Osteoblast (primary cell): ENCODE measurements around the gene RPS5. TPM values are rescaled to one million over a fixed set of nuclear protein-coding genes. Genes with fewer than 3 reads are reported as not detected.

ENCODE experiments used
- DNase-seq: peaks from one replicate; pipeline ENCODE4 v3.0.0; 2011; ENCODE audit warnings: low spot score, mixed read lengths; ENCODE audit not compliant: insufficient read length; ENCODE audit errors: missing footprints
- H2AFZ ChIP-seq: 2 replicates; pipeline ENCODE4 v1.6.0; 2011; ENCODE audit warnings: mild to moderate bottlenecking, low read length
- H3K27ac ChIP-seq: 2 replicates; pipeline ENCODE4 v1.5.1; 2011; ENCODE audit warnings: mild to moderate bottlenecking, low read depth, low read length, moderate library complexity
- H3K27me3 ChIP-seq: 2 replicates; pipeline ENCODE4 v1.6.0; 2012; ENCODE audit warnings: mild to moderate bottlenecking, control low read depth, inconsistent platforms, low read length, moderate library complexity; ENCODE audit not compliant: insufficient read depth
- H3K36me3 ChIP-seq: 2 replicates; pipeline ENCODE4 v1.5.1; 2011; ENCODE audit warnings: mild to moderate bottlenecking, low read length, control low read depth, moderate library complexity; ENCODE audit not compliant: insufficient read depth
- H3K4me1 ChIP-seq: 2 replicates; pipeline ENCODE4 v1.5.1; 2011; ENCODE audit warnings: mild to moderate bottlenecking, low read length, control low read depth, moderate library complexity; ENCODE audit not compliant: insufficient read depth
- H3K4me2 ChIP-seq: 2 replicates; pipeline ENCODE4 v1.6.0; 2011; ENCODE audit warnings: mild to moderate bottlenecking, low read length; ENCODE audit not compliant: insufficient read depth
- H3K4me3 ChIP-seq: fragments of 200-600 bp; sonication (generic); 3 replicates; pipeline ENCODE4 v1.5.1; 2012; ENCODE audit warnings: mild to moderate bottlenecking, low read length, inconsistent platforms; ENCODE audit not compliant: insufficient read depth
- H3K79me2 ChIP-seq: 2 replicates; pipeline ENCODE4 v1.6.0; 2012; ENCODE audit warnings: mild to moderate bottlenecking, low read length, control low read depth, inconsistent platforms; ENCODE audit not compliant: insufficient read depth
- H3K9me3 ChIP-seq: 2 replicates; pipeline ENCODE4 v1.5.1; 2011; ENCODE audit warnings: low read depth, low read length, control low read depth
- H4K20me1 ChIP-seq: 2 replicates; pipeline ENCODE4 v1.6.0; 2012; ENCODE audit warnings: mild to moderate bottlenecking, low read length, control low read depth; ENCODE audit not compliant: insufficient read depth
- total RNA-seq: library from RNA; depleted of rRNA; stranded (reverse); fragments of >200 nt; gene quantifications from 2 replicates; pipeline ENCODE4 v1.2.3, GENCODE V29; 2012
- TF ChIP-seq, protein P1 (sequence below): IDR thresholded peaks from 2 replicates; pipeline ENCODE4 v1.5.1; 2011; ENCODE audit warnings: mild to moderate bottlenecking, low read depth, low read length, moderate library complexity; ENCODE audit errors: extremely low read depth

The RPS5 gene
- total RNA-seq, 1 donor: 1,166 TPM

GRCh38 chr19:58350001-58350861 is 36.8 kb upstream of the RPS5 start:
- H2AFZ ChIP-seq: peak overlapping the region; percentile 22
- H4K20me1 ChIP-seq: no peaks in the 10 kb centered on the region

GRCh38 chr19:58350871-58351557 is 36.1 kb upstream of the RPS5 start:
- H3K4me2 ChIP-seq: peak overlapping the region; percentile 45
- H3K9me3 ChIP-seq: no peaks in the 10 kb centered on the region
- H3K4me3 ChIP-seq: no peak overlapping the region
- no peak overlapping the region for H2AFZ ChIP-seq
- no peaks in the 10 kb centered on the region for H3K4me1 ChIP-seq
- TF ChIP-seq, protein P1, sequence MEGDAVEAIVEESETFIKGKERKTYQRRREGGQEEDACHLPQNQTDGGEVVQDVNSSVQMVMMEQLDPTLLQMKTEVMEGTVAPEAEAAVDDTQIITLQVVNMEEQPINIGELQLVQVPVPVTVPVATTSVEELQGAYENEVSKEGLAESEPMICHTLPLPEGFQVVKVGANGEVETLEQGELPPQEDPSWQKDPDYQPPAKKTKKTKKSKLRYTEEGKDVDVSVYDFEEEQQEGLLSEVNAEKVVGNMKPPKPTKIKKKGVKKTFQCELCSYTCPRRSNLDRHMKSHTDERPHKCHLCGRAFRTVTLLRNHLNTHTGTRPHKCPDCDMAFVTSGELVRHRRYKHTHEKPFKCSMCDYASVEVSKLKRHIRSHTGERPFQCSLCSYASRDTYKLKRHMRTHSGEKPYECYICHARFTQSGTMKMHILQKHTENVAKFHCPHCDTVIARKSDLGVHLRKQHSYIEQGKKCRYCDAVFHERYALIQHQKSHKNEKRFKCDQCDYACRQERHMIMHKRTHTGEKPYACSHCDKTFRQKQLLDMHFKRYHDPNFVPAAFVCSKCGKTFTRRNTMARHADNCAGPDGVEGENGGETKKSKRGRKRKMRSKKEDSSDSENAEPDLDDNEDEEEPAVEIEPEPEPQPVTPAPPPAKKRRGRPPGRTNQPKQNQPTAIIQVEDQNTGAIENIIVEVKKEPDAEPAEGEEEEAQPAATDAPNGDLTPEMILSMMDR: no peak
- H4K20me1 ChIP-seq: no peaks in the 10 kb centered on the region
- no peaks in the 10 kb centered on the region for H3K79me2 ChIP-seq
- DNase-seq: peak; percentile 77
- no peaks in the 10 kb centered on the region for H3K36me3 ChIP-seq
- H3K27me3 ChIP-seq: peaks cover 33% of the 10 kb centered on the region
- H3K27ac ChIP-seq: no peak overlapping the region

More at GRCh38 chr19:58350001-58350861, 36.8 kb upstream of the RPS5 start:
- TF ChIP-seq, protein P1: no peak
- H3K27ac ChIP-seq: no peak overlapping the region
- H3K4me2 ChIP-seq: peak overlapping the region; percentile 45
- H3K9me3 ChIP-seq: no peaks in the 10 kb centered on the region
- H3K4me1 ChIP-seq: no peaks in the 10 kb centered on the region
- peak; percentile 80 for DNase-seq
- no peaks in the 10 kb centered on the region for H3K79me2 ChIP-seq
- peak overlapping the region; percentile 35 for H3K4me3 ChIP-seq
- H3K36me3 ChIP-seq: no peaks in the 10 kb centered on the region
- H3K27me3 ChIP-seq: peaks cover 27% of the 10 kb centered on the region

DNA sequence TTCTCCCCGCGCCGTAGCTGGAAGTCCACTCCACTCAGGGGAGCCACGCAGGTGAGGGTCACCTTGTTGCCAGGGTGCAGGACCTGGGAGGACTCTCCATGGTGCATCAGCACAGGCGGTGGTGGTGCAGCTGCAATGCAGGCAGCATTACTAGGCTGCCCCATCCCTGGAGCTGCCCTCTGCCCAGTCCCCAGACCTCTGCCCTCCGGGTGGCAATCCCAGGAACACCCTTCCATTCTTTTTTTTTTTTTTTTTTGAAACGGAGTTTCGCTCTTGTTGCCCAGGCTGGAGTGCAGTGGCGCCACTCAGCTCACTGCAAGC is 35.6 kb upstream of the RPS5 start:
- Histone ChIP-seq H3K9me3 (no peaks in the 10 kb centered on the region), H3K4me2 (no peak overlapping the region), H2AFZ (no peak overlapping the region), H3K27ac (no peak overlapping the region), H3K36me3 (no peaks in the 10 kb centered on the region), H4K20me1 (no peaks in the 10 kb centered on the region), H3K79me2 (no peaks in the 10 kb centered on the region), H3K4me3 (no peak overlapping the region), H3K4me1 (no peaks in the 10 kb centered on the region), H3K27me3 (peaks cover 31% of the 10 kb centered on the region)
- DNase-seq: peak; percentile 57
- TF ChIP-seq, protein P1: no peak
